ENCODE measurements around the gene MTF1. TPM values are rescaled to one million over a fixed set of nuclear protein-coding genes. Genes with fewer than 3 reads are reported as not detected.

Gene MTF1
- total RNA-seq, 4 donors from 2014 or later: 6.1 to 9.0 (median 7.8) TPM

DNA sequence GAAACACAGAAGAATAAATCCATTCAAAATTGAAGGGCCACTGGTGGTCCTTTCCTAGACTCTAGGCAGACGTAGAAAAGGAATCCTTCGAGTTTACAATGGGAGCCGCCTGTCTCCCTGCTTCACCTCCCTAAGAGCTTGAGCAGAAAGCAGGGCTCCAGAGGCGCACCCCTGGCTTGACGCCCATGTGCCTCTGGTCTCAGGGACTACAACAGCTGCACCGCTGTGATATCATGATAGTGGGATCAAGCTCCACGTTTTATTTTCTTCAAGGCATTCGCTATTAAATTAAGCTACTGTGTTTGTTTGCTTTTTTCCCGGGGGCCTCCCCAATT lies 52.2 kb downstream of the MTF1 start:
- Histone ChIP-seq H3K4me3 (peak overlapping the region; percentile 54 to 98 (median 76)), H3K9me3 (no peaks in the 10 kb centered on the region), H3K27ac (peak overlapping the region in 3 of 4 donors; percentile 94 to 97 (median 97)), H3K4me1 (peaks cover 0 to 55% (median 23%) of the 10 kb centered on the region in 4 donors), H3K36me3 (peaks cover 0 to 46% (median 4%) of the 10 kb centered on the region in 3 donors), H3K27me3 (no peaks in the 10 kb centered on the region)
- no peak for DNase-seq (ENCODE audit: low spot score in 2 of 2)
- WGBS, 2 donors: 8 to 11% methylated on average over 9 of the region's 9 CpGs
- TF ChIP-seq, protein P1, sequence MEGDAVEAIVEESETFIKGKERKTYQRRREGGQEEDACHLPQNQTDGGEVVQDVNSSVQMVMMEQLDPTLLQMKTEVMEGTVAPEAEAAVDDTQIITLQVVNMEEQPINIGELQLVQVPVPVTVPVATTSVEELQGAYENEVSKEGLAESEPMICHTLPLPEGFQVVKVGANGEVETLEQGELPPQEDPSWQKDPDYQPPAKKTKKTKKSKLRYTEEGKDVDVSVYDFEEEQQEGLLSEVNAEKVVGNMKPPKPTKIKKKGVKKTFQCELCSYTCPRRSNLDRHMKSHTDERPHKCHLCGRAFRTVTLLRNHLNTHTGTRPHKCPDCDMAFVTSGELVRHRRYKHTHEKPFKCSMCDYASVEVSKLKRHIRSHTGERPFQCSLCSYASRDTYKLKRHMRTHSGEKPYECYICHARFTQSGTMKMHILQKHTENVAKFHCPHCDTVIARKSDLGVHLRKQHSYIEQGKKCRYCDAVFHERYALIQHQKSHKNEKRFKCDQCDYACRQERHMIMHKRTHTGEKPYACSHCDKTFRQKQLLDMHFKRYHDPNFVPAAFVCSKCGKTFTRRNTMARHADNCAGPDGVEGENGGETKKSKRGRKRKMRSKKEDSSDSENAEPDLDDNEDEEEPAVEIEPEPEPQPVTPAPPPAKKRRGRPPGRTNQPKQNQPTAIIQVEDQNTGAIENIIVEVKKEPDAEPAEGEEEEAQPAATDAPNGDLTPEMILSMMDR (IDR thresholded peaks at IDR 0.05): no peak
- TF ChIP-seq EP300 (IDR thresholded peaks at IDR 0.05) (no peak), POLR2A (IDR thresholded peaks at IDR 0.05) (no peak)

- DNase-seq (ENCODE audit: low spot score in 2 of 2): no peak
- WGBS, 2 donors: 83 to 96% methylated on average over 1 of the region's 1 CpG
- Histone ChIP-seq H3K36me3 (peaks cover 0 to 93% (median 4%) of the 10 kb centered on the region in 3 donors), H3K4me1 (peaks cover 0 to 26% (median 10%) of the 10 kb centered on the region in 4 donors), H3K4me3 (no peak overlapping the region), H3K9me3 (no peaks in the 10 kb centered on the region), H3K27me3 (no peaks in the 10 kb centered on the region), H3K27ac (no peak overlapping the region)
- no peak for TF ChIP-seq POLR2A (IDR thresholded peaks at IDR 0.05)
- TF ChIP-seq, protein P1 (IDR thresholded peaks at IDR 0.05): no peak
- TF ChIP-seq EP300 (IDR thresholded peaks at IDR 0.05): no peak
Measured at GRCh38 chr1:37802439-37802838, 57.0 kb downstream of the MTF1 start.

DNA sequence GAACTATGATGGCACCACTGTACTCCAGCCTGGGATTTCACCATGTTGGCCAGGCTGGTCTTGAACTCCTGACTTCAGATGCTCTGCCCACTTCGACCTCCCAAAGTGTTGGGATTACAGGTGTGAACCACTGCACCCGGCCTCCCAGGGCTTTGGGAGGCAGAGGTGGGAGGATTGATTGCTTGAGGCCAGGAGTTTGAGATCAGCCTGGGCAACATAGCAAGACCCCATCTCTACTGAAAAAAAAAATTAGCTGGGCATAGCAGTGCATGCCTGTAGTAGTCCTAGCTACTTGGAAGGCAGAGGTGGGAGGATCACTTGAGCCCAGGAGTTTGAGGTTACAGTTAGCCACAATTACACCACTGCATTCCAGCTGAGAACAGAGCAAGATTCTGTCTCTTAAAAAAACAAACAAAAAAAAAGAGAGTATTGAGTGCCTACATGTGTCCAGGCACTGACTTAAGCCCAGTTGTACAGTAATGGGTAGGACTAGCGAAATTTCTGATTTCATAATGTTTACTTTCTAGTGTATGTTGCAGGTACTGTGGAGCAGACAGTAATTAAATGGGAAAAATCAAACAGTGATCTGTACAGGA lies 61.5 kb downstream of the MTF1 start:
- no peak overlapping the region for H3K27ac ChIP-seq
- H3K36me3 ChIP-seq: peaks cover 0 to 59% (median 0%) of the 10 kb centered on the region in 3 donors
- DNase-seq (ENCODE audit: low spot score in 2 of 2): no peak
- WGBS, 2 donors: 88 to 89% methylated on average over 3 of the region's 3 CpGs
- H3K9me3 ChIP-seq: no peaks in the 10 kb centered on the region
- H3K4me1 ChIP-seq: peaks cover 0 to 26% (median 15%) of the 10 kb centered on the region in 4 donors
- no peak overlapping the region for H3K4me3 ChIP-seq
- peaks cover 0 to 2% of the 10 kb centered on the region in 2 donors for H3K27me3 ChIP-seq
- TF ChIP-seq, protein P1 (IDR thresholded peaks at IDR 0.05): no peak
- TF ChIP-seq POLR2A (IDR thresholded peaks at IDR 0.05) (no peak), EP300 (IDR thresholded peaks at IDR 0.05) (no peak)

DNA sequence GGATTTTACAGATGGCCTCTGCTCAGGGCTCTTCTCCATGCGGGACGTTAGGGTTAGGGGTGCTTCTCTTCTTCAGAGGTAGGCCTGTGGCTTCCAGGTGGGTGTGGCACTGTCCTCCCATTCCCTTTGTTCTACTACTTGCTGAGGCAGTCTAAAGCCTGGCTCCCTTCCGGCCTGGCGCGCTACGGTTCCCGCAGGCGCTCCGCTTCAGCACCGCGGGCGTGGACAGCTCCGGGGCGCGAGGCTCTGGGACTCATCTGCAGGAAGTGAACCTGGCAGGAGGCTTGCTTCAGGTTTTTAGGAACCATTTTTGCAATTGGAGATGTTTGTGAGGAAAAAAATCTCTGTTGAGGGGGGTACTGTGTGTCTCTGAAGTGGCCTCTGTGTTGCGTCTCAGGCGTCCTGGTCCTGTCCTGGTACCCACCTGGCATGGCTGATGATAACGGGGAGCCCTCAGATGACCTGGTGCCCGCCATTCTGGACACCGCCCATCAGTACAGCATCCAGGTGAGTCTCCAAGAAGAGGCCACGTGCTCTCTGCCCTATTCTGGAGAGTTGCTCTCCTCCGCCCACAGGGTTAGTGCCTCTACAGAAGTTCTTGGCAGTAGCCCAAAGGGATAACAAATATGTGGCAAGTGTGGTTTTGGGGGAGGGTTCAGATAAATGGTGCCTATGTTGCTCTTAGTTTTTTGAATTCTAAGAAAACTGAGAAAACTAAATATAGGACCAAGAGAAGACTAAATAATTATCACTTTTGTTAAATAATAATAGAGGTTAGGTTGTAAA lies 63.9 kb downstream of the MTF1 start:
- Histone ChIP-seq H3K27me3 (peaks cover 0 to 12% of the 10 kb centered on the region in 2 donors), H3K27ac (no peak overlapping the region), H3K4me3 (peak overlapping the region in 1 of 4 donors; percentile 65), H3K4me1 (peaks cover 0 to 27% (median 15%) of the 10 kb centered on the region in 4 donors), H3K9me3 (no peaks in the 10 kb centered on the region), H3K36me3 (peaks cover 0 to 36% (median 0%) of the 10 kb centered on the region in 3 donors)
- 25 to 27% methylated on average over 20 to 21 of the region's 22 CpGs for WGBS, 2 donors
- DNase-seq (ENCODE audit: low spot score in 2 of 2): peak in 1 of 2 donors; percentile 29
- TF ChIP-seq, protein P1 (IDR thresholded peaks at IDR 0.05): no peak
- no peak for TF ChIP-seq POLR2A (IDR thresholded peaks at IDR 0.05)
- TF ChIP-seq EP300 (IDR thresholded peaks at IDR 0.05): peak in 1 of 2 donors; percentile 17

Measured in tibial nerve (tissue), 4 donors.